Kidney glomerular epithelial cell (primary cell): ENCODE data around the gene R3HDML.
"Not testable (repeated sequence)": the region's sequence is repeated elsewhere in the genome, so short reads cannot be mapped to it uniquely, and the experiment has no call there.

Source experiments
- DNase-seq: peaks from one replicate; lab custom pipeline; 2025; lab: John Stamatoyannopoulos, UW

R3HDML gene

GRCh38 chr20:44328428-44328827 lies 8.4 kb upstream of the R3HDML start:
- no peak for DNase-seq

- DNase-seq = no peak
Measured at GRCh38 chr20:44331201-44331600, 5.6 kb upstream of the R3HDML start.

GRCh38 chr20:44334306-44334705 lies 2.5 kb upstream of the R3HDML start:
- DNase-seq = no peak

GRCh38 chr20:44334709-44335108 lies 2.1 kb upstream of the R3HDML start:
- DNase-seq = no peak

GRCh38 chr20:44335675-44336074 lies 1.2 kb upstream of the R3HDML start:
- DNase-seq = no peak

DNA sequence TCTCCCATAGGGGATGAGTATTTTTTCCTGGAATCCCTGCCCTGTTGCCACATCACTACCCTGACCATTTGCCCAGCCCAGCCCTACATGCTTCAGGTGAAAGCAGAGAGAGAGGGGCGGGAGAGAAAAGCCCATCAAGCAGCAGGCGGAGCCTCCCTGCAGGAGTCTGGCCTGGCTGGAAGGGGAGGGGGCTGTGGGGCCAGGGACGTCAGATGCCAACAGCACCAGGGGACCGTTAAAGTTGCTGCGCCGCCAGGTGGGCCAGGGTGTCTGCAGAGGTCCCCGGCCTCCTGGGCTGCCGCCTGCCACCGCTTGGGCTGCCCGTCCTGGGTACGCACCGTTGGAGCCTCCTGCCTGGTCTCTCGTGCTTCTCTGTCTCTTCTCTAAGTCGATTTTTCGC lies 757 bp upstream of the R3HDML start:
- DNase-seq = no peak

DNA sequence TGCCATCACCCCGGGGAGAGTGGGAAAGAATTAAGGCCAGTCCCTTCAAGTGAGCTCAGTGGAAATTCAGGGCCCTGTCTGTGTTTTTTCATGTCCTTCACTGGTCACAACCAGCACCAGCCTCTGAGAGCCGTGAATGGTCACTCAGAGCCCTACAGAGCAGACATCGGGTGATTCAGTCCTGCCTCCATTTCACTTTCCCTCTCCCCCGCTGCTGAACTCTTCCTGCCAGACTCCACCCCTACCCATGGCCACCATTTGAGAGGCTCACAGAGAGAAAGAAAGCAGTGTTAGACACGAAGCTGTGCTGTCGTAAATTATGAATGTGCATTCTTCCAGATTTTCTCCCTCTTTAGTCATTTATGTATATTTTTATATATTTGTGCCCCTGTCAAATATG lies 5.4 kb downstream of the R3HDML start:
- no peak for DNase-seq

GRCh38 chr20:44343162-44343675 lies 6.4 kb downstream of the R3HDML start:
- DNase-seq = no peak

DNA sequence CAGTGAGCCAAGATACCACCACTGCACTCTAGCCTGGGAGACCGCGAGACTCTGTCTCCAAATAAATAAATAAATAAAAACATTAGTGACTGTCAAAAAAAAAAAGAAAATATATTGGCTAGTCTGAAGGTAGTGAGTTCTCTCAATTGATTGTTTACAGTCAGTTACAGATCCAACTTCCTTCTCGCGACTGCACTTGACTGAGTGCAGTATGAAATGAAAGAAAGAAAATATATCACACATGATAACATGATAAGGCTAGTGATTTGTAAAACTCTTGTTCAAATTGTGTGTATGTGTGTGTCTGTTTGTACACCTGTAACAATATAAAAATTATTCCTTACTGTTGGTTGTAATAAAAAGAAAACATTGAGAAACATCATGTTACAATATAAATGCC lies 7.9 kb downstream of the R3HDML start:
- no peak for DNase-seq

GRCh38 chr20:44345147-44345546 lies 8.3 kb downstream of the R3HDML start:
- no peak for DNase-seq

- DNase-seq = not testable (repeated sequence)
Measured at GRCh38 chr20:44345941-44346340, 9.1 kb downstream of the R3HDML start.

- no peak for DNase-seq
Measured at GRCh38 chr20:44348168-44348659, 11.4 kb downstream of the R3HDML start.

GRCh38 chr20:44349349-44349748 lies 12.5 kb downstream of the R3HDML start:
- DNase-seq = no peak

- DNase-seq = no peak
Measured at GRCh38 chr20:44350567-44350966, 13.7 kb downstream of the R3HDML start.

DNA sequence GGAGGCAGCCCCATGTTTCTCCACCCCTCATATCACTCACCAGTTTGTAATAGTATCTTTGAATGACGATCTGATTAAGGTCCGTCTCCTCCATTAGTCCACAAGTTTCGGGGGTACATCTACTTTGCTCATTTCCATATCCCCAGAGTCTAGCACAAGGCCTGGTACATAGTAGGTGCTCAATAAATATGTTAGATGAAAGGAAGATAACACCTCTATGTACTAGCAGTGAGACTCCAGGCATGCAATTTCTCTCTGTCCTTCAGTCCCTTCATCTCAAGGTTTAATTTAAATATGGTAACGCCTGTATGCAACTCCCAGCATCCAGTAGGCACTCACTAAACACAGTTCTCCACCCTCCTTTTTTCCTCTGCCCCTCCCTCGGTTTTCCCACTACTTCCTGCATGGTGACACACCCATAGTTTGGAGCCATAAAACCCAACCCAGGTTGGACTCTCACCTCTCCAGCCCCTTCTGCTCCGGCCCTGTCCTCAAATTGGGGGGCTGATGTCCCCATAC lies 18.2 kb downstream of the R3HDML start:
- no peak for DNase-seq

- no peak for DNase-seq
Measured at GRCh38 chr20:44355498-44356352, 18.9 kb downstream of the R3HDML start, which contains the start of gene HNF4A. TSS of gene HNF4A (plus strand) at chr20:44355699. CDS start at chr20:44355805, 106 bp downstream.

- no peak for DNase-seq
Measured at GRCh38 chr20:44356353-44356723, 19.5 kb downstream of the R3HDML start.

DNA sequence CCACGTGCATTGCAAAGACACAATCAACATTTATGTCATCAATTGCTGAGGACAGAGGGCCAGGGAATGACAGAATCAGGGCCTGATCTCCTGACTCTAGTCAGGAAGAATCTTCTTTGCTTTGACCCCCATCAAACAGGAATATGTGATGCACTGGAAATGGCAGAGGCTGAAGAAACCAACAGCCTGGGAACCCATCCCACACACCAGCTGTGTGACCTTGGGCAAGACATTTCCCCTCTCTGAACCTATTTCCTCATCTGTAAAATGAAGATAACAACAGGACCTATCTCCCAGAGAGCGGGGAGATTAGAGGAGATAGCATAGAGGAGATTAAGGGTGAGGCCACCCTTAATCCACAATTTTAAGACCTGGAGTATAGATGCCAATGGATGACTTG lies 20.2 kb downstream of the R3HDML start:
- DNase-seq = no peak

GRCh38 chr20:44357555-44358125 lies 20.8 kb downstream of the R3HDML start:
- no peak for DNase-seq

DNA sequence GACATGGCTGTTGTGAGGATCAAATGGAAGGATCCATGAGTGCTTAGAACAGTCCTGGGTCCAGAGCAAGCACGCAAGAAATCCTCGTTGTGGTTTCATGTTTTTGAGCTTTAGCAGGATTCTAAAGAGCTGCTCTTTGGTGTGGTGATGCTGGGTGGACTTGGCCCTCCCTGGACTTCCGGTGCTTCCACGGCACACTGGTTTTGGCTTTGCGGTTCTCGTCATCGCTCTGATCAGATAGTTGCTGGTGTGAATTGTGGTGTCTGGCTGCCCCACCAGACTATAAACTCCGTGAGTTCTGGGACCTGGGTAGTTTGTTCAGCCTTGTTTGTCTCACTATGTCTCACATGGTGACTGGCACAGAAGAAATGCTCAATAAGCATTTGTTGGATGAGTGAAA lies 21.9 kb downstream of the R3HDML start:
- no peak for DNase-seq

GRCh38 chr20:44360221-44360620 lies 23.4 kb downstream of the R3HDML start:
- DNase-seq = no peak

DNA sequence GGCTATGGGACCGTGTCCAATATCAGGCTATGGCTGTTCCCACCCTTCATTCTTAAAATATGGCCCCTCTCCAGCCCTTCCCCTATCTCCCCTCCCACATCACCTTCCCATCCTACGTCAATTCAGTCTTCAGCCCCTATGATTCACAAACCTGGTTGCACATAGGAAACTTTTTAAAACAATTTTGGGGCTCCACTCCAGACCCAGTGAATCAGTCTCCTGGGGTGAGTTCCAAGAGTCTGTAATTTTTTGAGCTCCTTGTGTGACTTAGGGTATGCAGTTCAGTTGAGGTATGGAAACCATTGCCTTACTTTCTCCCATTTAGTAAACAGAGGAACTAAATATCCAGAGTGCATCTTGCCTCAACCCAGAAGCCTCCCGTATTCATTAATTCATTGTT lies 24.2 kb downstream of the R3HDML start:
- DNase-seq = no peak

DNA sequence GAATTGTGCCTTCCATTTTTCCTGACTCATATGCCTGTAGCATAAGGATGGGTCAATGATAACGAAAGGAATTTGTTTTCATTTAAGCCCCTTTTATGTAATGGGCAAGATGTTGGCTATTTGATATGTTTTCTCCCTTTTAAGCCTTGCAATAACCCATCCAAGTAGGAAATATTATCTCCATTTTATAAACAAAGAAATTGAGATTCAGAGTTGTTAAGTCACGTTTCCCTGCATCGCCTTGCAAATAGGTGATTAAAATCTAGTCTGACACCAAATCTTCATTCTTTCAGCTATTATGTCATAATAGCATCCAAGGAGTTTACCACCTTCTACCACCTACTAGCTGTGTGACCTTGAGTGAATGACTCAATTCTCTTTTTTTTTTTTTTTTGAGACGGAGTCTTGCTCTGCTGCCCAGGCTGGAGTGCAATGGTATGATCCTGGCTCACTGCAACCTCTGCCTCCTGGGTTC lies 25.7 kb downstream of the R3HDML start:
- no peak for DNase-seq
